ENCODE results near the gene ST6GALNAC3.

DNA sequence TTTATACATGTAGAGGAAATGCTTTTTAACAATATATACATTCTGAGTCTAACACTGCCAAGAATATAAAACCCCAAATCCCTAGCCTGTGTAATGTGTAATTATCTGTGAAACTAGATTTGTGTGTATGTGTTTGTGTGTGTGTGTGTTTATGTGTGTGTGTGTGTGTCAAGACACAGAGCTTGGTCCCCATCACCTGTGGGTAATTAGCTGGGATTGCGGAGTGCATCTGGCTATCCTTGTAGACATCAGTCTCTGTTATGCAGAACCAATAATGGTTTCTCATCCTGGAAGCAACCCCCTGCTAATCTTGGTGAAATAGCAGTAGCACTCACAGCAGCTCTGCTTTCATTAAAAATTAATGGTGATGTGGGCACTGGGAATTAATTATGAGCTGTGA is 26.3 kb upstream of the ST6GALNAC3 start:
- TF ChIP-seq, protein P1, sequence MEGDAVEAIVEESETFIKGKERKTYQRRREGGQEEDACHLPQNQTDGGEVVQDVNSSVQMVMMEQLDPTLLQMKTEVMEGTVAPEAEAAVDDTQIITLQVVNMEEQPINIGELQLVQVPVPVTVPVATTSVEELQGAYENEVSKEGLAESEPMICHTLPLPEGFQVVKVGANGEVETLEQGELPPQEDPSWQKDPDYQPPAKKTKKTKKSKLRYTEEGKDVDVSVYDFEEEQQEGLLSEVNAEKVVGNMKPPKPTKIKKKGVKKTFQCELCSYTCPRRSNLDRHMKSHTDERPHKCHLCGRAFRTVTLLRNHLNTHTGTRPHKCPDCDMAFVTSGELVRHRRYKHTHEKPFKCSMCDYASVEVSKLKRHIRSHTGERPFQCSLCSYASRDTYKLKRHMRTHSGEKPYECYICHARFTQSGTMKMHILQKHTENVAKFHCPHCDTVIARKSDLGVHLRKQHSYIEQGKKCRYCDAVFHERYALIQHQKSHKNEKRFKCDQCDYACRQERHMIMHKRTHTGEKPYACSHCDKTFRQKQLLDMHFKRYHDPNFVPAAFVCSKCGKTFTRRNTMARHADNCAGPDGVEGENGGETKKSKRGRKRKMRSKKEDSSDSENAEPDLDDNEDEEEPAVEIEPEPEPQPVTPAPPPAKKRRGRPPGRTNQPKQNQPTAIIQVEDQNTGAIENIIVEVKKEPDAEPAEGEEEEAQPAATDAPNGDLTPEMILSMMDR (IDR thresholded peaks at IDR 0.05) = no peak
- no peak for TF ChIP-seq POLR2A (IDR thresholded peaks at IDR 0.05)
